ENCODE results near the gene TBX2. TPM values are rescaled to one million over a fixed set of nuclear protein-coding genes. Genes with fewer than 3 reads are reported as not detected.

Gene TBX2
- 17.9 and 19.6 TPM in 2 replicates for total RNA-seq
- 27.5 and 29.3 TPM in 2 replicates for polyA plus RNA-seq

GRCh38 chr17:61399131-61400065 is at the start of gene TBX2:
Gene TBX2 (plus strand): TSS chr17:61399843. CDS start chr17:61400177, 334 bp downstream.
- H2AFZ ChIP-seq: peak within 1 kb of the TSS; percentile 49
- H3K36me3 ChIP-seq (replicated peaks; ENCODE audit: insufficient read depth, low read depth): no peaks in the 10 kb centered on the region
- peaks cover 80% of the 10 kb centered on the region for H3K27me3 ChIP-seq
- WGBS (ENCODE audit: low lambda C conversion rate, missing lambda C conversion rate): under 1% methylated on average over 53 of the region's 98 CpGs
- no peaks in the 10 kb centered on the region for H3K9me2 ChIP-seq (replicated peaks; ENCODE audit: insufficient read depth)
- peak; percentile 76 for TF ChIP-seq EZH2phosphoT487 (IDR thresholded peaks at IDR 0.05; ENCODE audit: low read depth, severe bottlenecking, unreplicated experiment)
- peak; percentile 65 for TF ChIP-seq EZH2 (IDR thresholded peaks at IDR 0.05; ENCODE audit: borderline replicate concordance)
- TF ChIP-seq CTCF (IDR thresholded peaks at IDR 0.05; ENCODE audit: poor library complexity): no peak
- H3K4me2 ChIP-seq: peak within 1 kb of the TSS; percentile 99
- H3K4me1 ChIP-seq (ENCODE audit: insufficient read depth): peaks cover 7% of the 10 kb centered on the region
- H4K20me1 ChIP-seq (ENCODE audit: insufficient read depth, poor library complexity, severe bottlenecking): peaks cover 24% of the 10 kb centered on the region
- peak; percentile 87 for DNase-seq (ENCODE audit: low spot score)
- peaks cover 88% of the 10 kb centered on the region for H3K79me2 ChIP-seq
- no peaks in the 10 kb centered on the region for H3K9me3 ChIP-seq (ENCODE audit: low read depth)
- H3K27ac ChIP-seq: peak within 1 kb of the TSS; percentile 99
- H3K4me3 ChIP-seq: peak within 1 kb of the TSS; percentile 75

GRCh38 chr17:61351745-61352407 is 47.8 kb upstream of the TBX2 start:
- H3K36me3 ChIP-seq (replicated peaks; ENCODE audit: insufficient read depth, low read depth): no peaks in the 10 kb centered on the region
- 86% methylated on average over 5 of the region's 5 CpGs for WGBS (ENCODE audit: low lambda C conversion rate, missing lambda C conversion rate)
- H3K4me2 ChIP-seq: no peak overlapping the region
- H3K4me1 ChIP-seq (ENCODE audit: insufficient read depth): peaks cover 16% of the 10 kb centered on the region
- no peaks in the 10 kb centered on the region for H3K27me3 ChIP-seq
- DNase-seq (ENCODE audit: low spot score): no peak
- no peak overlapping the region for H3K4me3 ChIP-seq
- H3K79me2 ChIP-seq: no peaks in the 10 kb centered on the region
- no peaks in the 10 kb centered on the region for H4K20me1 ChIP-seq (ENCODE audit: insufficient read depth, poor library complexity, severe bottlenecking)
- no peaks in the 10 kb centered on the region for H3K9me2 ChIP-seq (replicated peaks; ENCODE audit: insufficient read depth)
- TF ChIP-seq EZH2 (IDR thresholded peaks at IDR 0.05; ENCODE audit: borderline replicate concordance): no peak
- no peak for TF ChIP-seq EZH2phosphoT487 (IDR thresholded peaks at IDR 0.05; ENCODE audit: low read depth, severe bottlenecking, unreplicated experiment)
- no peak for TF ChIP-seq CTCF (IDR thresholded peaks at IDR 0.05; ENCODE audit: poor library complexity)
- H3K27ac ChIP-seq: peak overlapping the region; percentile 5
- H2AFZ ChIP-seq: no peak overlapping the region
- no peaks in the 10 kb centered on the region for H3K9me3 ChIP-seq (ENCODE audit: low read depth)

- no peaks in the 10 kb centered on the region for H3K27me3 ChIP-seq
- peak overlapping the region; percentile 5 for H3K27ac ChIP-seq
- no peaks in the 10 kb centered on the region for H4K20me1 ChIP-seq (ENCODE audit: insufficient read depth, poor library complexity, severe bottlenecking)
- no peaks in the 10 kb centered on the region for H3K9me3 ChIP-seq (ENCODE audit: low read depth)
- H3K4me1 ChIP-seq (ENCODE audit: insufficient read depth): peaks cover 16% of the 10 kb centered on the region
- H2AFZ ChIP-seq: no peak overlapping the region
- H3K79me2 ChIP-seq: no peaks in the 10 kb centered on the region
- no peak for DNase-seq (ENCODE audit: low spot score)
- TF ChIP-seq CTCF (IDR thresholded peaks at IDR 0.05; ENCODE audit: poor library complexity): no peak
- no peak for TF ChIP-seq EZH2 (IDR thresholded peaks at IDR 0.05; ENCODE audit: borderline replicate concordance)
- TF ChIP-seq EZH2phosphoT487 (IDR thresholded peaks at IDR 0.05; ENCODE audit: low read depth, severe bottlenecking, unreplicated experiment): no peak
- H3K4me2 ChIP-seq: no peak overlapping the region
- no peaks in the 10 kb centered on the region for H3K36me3 ChIP-seq (replicated peaks; ENCODE audit: insufficient read depth, low read depth)
- H3K9me2 ChIP-seq (replicated peaks; ENCODE audit: insufficient read depth): no peaks in the 10 kb centered on the region
- no peak overlapping the region for H3K4me3 ChIP-seq
- WGBS (ENCODE audit: low lambda C conversion rate, missing lambda C conversion rate): 68% methylated on average over 7 of the region's 7 CpGs
Observed at GRCh38 chr17:61352408-61352770, 47.3 kb upstream of the TBX2 start.
